Natural killer cell (primary cell): ENCODE data around the gene PRX. TPM values are rescaled to one million over a fixed set of nuclear protein-coding genes. Genes with fewer than 3 reads are reported as not detected.

Source experiments
- ATAC-seq, 3 donors: fragments of 150-1000 bp in 2 of 3; fragments of 200-7000 bp in 1 of 3; cut with Tn5 transposase; 1 replicate in 1 of 3; 2 replicates in 2 of 3; pipeline ENCODE4 v1.10.0; 2021; ENCODE audit warnings: mild to moderate bottlenecking in 2 of 3, moderate library complexity in 2 of 3
- DNase-seq, 2 donors: peaks; one replicate each; pipeline versions ENCODE4 v3.0.0 to v3.0.0-alpha.2; 2013 to 2021; ENCODE audit warnings: mixed read lengths in 1 of 2
- H3K27ac ChIP-seq: one replicate; pipeline ENCODE4 v1.5.1; 2013; ENCODE audit warnings: mild to moderate bottlenecking, low read length
- H3K27me3 ChIP-seq: one replicate; pipeline ENCODE4 v1.6.1; 2013; ENCODE audit warnings: low read length; ENCODE audit not compliant: control insufficient read depth, insufficient read depth
- H3K36me3 ChIP-seq: one replicate; pipeline ENCODE4 v1.6.1; 2013; ENCODE audit warnings: low read length; ENCODE audit not compliant: control insufficient read depth, insufficient read depth
- H3K4me1 ChIP-seq: one replicate; pipeline ENCODE4 v1.6.1; 2013; ENCODE audit warnings: low read length; ENCODE audit not compliant: control insufficient read depth, insufficient read depth
- H3K4me3 ChIP-seq: one replicate; pipeline ENCODE4 v1.5.1; 2013; ENCODE audit warnings: low read length
- H3K9me3 ChIP-seq: one replicate; pipeline ENCODE4 v1.6.1; 2013; ENCODE audit warnings: low read length; ENCODE audit not compliant: control insufficient read depth, insufficient read depth
- H3K27ac Mint-ChIP-seq, 2 donors: one replicate each; pipeline ENCODE4 v1.8.0; 2022; ENCODE audit warnings: mild to moderate bottlenecking in 2 of 2, mixed read lengths in 2 of 2, moderate library complexity in 1 of 2
- H3K27me3 Mint-ChIP-seq, 2 donors: one replicate each; pipeline ENCODE4 v1.8.0; 2022; ENCODE audit warnings: low read depth in 2 of 2, mixed read lengths in 2 of 2
- H3K36me3 Mint-ChIP-seq: one replicate; pipeline ENCODE4 v1.8.0; 2022; ENCODE audit warnings: mixed read lengths
- H3K4me1 Mint-ChIP-seq, 2 donors: one replicate each; pipeline ENCODE4 v1.8.0; 2022; ENCODE audit warnings: mixed read lengths in 2 of 2
- H3K4me3 Mint-ChIP-seq: one replicate; pipeline ENCODE4 v1.8.0; 2022; ENCODE audit warnings: mild to moderate bottlenecking, moderate library complexity, mixed read lengths
- H3K9me3 Mint-ChIP-seq, 2 donors: one replicate each; pipeline ENCODE4 v1.8.0; 2022; ENCODE audit warnings: mixed read lengths in 2 of 2
- WGBS: methylation state at CpG from one replicate; pipeline ENCODE4 v1.1.7; 2013; ENCODE audit warnings: missing lambda C conversion rate; ENCODE audit not compliant: insufficient coverage; 5-methylcytosine and 5-hydroxymethylcytosine counted together
- intact Hi-C: fragments of 100-400 bp; cut with micrococcal nuclease; formaldehyde crosslinking; loops from one replicate; pipeline ENCODE4 v1.14.2; 2022
- total RNA-seq, 4 donors: library from RNA; stranded (reverse); fragments of 120-200 nt in 1 of 4; gene quantifications; one replicate each; pipeline versions ENCODE4 v1.2.3 to v1.2.4, GENCODE V29; 2013 to 2022
- TF ChIP-seq, protein P1 (sequence below): fragments of 200-600 bp; IDR thresholded peaks from one replicate; pipeline ENCODE4 v1.8.0; 2022; ENCODE audit warnings: antibody characterized with exemption

The PRX gene
- total RNA-seq, 3 donors from 2014 or later (not counting 1 experiment from before 2014, with no cell fraction given) = 2.0 to 3.8 (median 3.7) TPM

- no peak for ATAC-seq
- H3K9me3 ChIP-seq = no peaks in the 10 kb centered on the region
- WGBS = 25% methylated on average over 18 of the region's 18 CpGs
Measured at GRCh38 chr19:40444825-40445312, 31.7 kb upstream of the PRX start.

DNA sequence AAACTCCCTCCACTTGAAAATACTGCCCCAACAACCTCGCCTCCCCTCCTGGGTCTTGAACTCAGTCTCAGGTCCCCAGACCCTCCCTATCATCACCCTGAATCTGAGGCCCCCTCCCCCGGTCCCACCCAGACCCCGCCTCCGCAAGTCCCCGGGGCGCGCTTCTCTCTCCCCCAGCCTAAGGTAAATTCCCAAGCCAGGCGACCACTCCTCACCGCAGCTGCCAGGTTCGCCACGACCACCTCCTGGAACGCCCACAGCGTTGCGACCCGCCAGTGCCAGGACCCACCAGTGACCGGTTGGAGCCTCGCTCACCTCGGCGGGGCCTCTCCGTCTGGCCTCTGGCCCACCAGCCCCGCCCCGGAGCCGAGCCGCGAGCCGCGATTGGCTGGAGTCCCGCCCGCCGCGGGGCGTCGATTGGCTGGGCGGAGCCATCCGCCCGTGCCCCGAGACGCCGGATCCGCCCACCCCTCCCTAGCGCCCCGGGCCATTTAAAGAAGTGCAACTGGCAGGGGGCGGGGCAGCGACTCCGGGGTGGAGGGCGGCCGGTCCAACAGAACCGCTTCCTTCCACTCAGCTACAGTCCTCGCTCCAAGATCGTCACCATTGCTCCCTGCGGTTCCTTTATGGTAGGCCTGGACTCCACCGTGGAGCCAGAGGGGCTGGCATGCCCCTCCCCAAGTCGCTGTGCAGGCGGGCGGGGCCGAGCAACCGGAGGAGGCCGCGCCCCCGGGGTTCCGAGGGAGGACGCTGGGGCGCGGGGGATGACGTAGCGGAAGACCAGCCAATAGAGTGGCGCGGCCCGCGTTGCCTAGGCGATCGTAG is 31.0 kb upstream of the PRX start, which contains the start of gene SERTAD3:
Gene SERTAD3, minus strand, starts transcription at position 336 of the 825 bp plus-strand sequence. CDS start 2,255 bp downstream, outside the sequence.
- DNase-seq = peak; percentile 98

More at GRCh38 chr19:40444825-40445312, 31.7 kb upstream of the PRX start:
- Histone ChIP-seq H3K4me1 (peaks cover 13% of the 10 kb centered on the region), H3K27ac (peak overlapping the region; percentile 64), H3K36me3 (peaks cover 16% of the 10 kb centered on the region), H3K27me3 (no peaks in the 10 kb centered on the region), H3K4me3 (peak overlapping the region; percentile 91)
- H3K9me3 Mint-ChIP-seq = no peaks in the 10 kb centered on the region
- intact Hi-C loops = loop anchor here (1.0 kb wide), 2 partner anchors 19 to 21 kb away; no protein-coding TSS in a partner anchor
- no peaks in the 10 kb centered on the region for H3K36me3 Mint-ChIP-seq
- no peaks in the 10 kb centered on the region for H3K27me3 Mint-ChIP-seq
- peaks cover 25 to 29% of the 10 kb centered on the region in 2 donors for H3K4me1 Mint-ChIP-seq
- peak overlapping the region; percentile 98 for H3K4me3 Mint-ChIP-seq
- peak overlapping the region; percentile 92 to 97 for H3K27ac Mint-ChIP-seq
- DNase-seq = no peak
- TF ChIP-seq, protein P1, sequence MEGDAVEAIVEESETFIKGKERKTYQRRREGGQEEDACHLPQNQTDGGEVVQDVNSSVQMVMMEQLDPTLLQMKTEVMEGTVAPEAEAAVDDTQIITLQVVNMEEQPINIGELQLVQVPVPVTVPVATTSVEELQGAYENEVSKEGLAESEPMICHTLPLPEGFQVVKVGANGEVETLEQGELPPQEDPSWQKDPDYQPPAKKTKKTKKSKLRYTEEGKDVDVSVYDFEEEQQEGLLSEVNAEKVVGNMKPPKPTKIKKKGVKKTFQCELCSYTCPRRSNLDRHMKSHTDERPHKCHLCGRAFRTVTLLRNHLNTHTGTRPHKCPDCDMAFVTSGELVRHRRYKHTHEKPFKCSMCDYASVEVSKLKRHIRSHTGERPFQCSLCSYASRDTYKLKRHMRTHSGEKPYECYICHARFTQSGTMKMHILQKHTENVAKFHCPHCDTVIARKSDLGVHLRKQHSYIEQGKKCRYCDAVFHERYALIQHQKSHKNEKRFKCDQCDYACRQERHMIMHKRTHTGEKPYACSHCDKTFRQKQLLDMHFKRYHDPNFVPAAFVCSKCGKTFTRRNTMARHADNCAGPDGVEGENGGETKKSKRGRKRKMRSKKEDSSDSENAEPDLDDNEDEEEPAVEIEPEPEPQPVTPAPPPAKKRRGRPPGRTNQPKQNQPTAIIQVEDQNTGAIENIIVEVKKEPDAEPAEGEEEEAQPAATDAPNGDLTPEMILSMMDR = no peak

DNA sequence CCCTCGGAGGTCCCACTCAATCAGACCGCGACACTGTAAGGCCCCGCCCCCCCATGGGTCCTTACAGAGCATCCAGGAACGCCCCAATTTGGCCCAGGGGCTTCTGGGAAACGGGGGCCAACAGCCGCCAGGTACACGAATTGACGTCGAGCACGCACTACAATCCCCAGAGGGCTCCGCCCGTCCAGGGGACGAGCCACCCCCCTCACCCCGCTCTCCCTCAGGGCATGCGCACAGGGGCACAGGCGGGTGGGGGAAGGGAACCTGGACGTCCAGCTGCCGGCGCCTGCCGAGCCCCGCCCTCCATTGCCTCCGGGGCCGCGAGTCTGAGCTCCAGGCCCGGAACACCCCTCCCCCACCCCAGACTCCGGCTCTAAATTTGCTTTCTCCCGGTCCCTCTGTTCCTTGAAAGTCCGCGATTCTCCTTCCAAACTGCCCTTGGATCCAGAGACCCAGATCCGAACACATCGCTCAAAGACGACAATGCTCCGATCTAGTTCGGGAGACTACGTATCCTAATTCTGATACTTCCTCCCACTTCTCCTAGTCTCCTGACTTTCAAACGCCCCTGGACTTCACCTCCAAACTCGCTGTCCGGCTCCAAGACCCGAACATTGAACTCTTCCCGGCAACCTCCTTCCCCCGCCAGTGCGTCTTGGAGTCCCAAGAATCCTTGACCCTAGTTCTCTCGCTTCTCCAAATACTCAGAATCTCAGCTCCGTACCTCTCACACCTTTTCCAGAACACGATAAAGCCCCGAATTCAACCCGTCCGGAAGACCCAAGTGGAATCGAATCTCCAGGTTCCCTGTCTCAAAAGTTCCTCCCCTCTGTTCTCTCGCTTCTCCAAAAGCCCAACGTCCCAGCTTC is 30.2 kb upstream of the PRX start:
- Histone ChIP-seq H3K4me3 (peak overlapping the region; percentile 91), H3K36me3 (peaks cover 16% of the 10 kb centered on the region), H3K27ac (peak overlapping the region; percentile 89), H3K4me1 (peaks cover 13% of the 10 kb centered on the region), H3K9me3 (no peaks in the 10 kb centered on the region), H3K27me3 (no peaks in the 10 kb centered on the region)
- Mint-ChIP-seq H3K4me3 (peak overlapping the region; percentile 98), H3K27me3 (no peaks in the 10 kb centered on the region), H3K27ac (peak overlapping the region; percentile 92 to 97), H3K36me3 (no peaks in the 10 kb centered on the region), H3K4me1 (peaks cover 25 to 29% of the 10 kb centered on the region in 2 donors), H3K9me3 (no peaks in the 10 kb centered on the region)
- ATAC-seq (peak; percentile 76 to 91 (median 78)), DNase-seq (peak; percentile 95 to 100)
- intact Hi-C loops = loop anchor here (1.0 kb wide), 1 partner anchor 95 kb away; the partner anchor contains the start of genes C19orf47 and PLD3
- TF ChIP-seq, protein P1 = no peak
- WGBS = under 1% methylated on average over 52 of the region's 52 CpGs

More for the DNA sequence above, 31.0 kb upstream of the PRX start, which contains the start of gene SERTAD3:
- Histone ChIP-seq H3K27me3 (no peaks in the 10 kb centered on the region), H3K4me1 (peaks cover 13% of the 10 kb centered on the region), H3K4me3 (peak within 1 kb of the TSS; percentile 91), H3K9me3 (no peaks in the 10 kb centered on the region), H3K27ac (peak within 1 kb of the TSS; percentile 89), H3K36me3 (peaks cover 16% of the 10 kb centered on the region)
- WGBS = under 1% methylated on average over 72 of the region's 72 CpGs
- Mint-ChIP-seq H3K9me3 (no peaks in the 10 kb centered on the region), H3K36me3 (no peaks in the 10 kb centered on the region), H3K27ac (peak within 1 kb of the TSS; percentile 92 to 97), H3K27me3 (no peaks in the 10 kb centered on the region), H3K4me3 (peak within 1 kb of the TSS; percentile 98), H3K4me1 (peaks cover 25 to 29% of the 10 kb centered on the region in 2 donors)
- TF ChIP-seq, protein P1 = no peak
- intact Hi-C loops = loop anchor here (1.0 kb wide), 3 partner anchors 18 to 96 kb away; partner anchors contain the start of genes C19orf47 and PLD3
- ATAC-seq = peak; percentile 70 to 87 (median 74)
